Measurements from ENCODE around the gene EID3.
"Not testable (repeated sequence)": the region's sequence is repeated elsewhere in the genome, so short reads cannot be mapped to it uniquely, and the experiment has no call there.

Gene EID3

DNA sequence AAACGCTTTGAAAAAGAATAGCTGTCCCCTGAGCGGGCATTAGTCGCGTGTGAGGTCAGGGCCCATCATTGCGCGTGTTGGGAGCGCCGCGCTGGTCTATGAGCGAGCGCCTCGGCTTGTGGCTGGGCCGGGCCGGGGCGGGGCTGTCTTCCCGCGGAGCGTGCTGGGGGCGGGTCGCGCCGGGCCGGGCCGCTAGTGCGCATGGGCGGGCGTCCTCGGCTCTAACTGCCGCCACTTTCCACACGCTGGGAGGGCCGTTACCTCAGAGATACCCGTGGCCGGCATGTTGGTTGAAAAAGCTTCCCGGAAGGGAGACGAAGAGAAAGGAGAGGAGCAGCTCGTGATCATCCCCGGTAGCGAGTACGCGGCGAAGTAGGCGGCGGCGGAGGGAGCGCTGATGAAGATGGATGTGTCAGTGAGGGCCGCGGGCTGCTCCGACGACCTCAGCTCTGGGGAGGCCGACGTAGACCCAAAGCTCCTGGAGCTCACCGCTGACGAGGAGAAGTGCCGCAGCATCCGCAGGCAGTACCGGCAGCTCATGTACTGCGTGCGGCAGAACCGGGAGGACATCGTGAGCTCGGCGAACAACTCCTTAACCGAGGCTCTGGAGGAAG, at the start of gene EID3:
Gene EID3 (plus strand): TSS at position 202 of the 614 bp plus-strand sequence. CDS start 196 bp downstream, at position 398.
- DNase-seq (ENCODE audit: low spot score in 2 of 2) (peak; percentile 86 to 93), ATAC-seq (ENCODE audit: low read depth) (peak; percentile 96)
- Mint-ChIP-seq H3K9me3 (no peaks in the 10 kb centered on the region), H3K27ac (peak within 1 kb of the TSS; percentile 97), H3K4me3 (peak within 1 kb of the TSS; percentile 94), H3K4me1 (peaks cover 30% of the 10 kb centered on the region), H3K36me3 (peaks cover 5% of the 10 kb centered on the region), H3K27me3 (no peaks in the 10 kb centered on the region)

GRCh38 chr12:104257913-104258472, 45.5 kb upstream of the EID3 start:
- Mint-ChIP-seq H3K4me1 (peaks cover 5% of the 10 kb centered on the region), H3K9me3 (no peaks in the 10 kb centered on the region), H3K27ac (no peak overlapping the region), H3K4me3 (no peak overlapping the region), H3K36me3 (no peaks in the 10 kb centered on the region), H3K27me3 (peaks cover 2% of the 10 kb centered on the region)
- no peak for ATAC-seq (ENCODE audit: low read depth)
- DNase-seq (ENCODE audit: low spot score in 2 of 2): no peak

GRCh38 chr12:104258476-104259067, 45.0 kb upstream of the EID3 start:
- ATAC-seq (ENCODE audit: low read depth) (no peak), DNase-seq (ENCODE audit: low spot score in 2 of 2) (no peak)
- no peaks in the 10 kb centered on the region for H3K9me3 Mint-ChIP-seq
- no peak overlapping the region for H3K4me3 Mint-ChIP-seq
- peaks cover 2% of the 10 kb centered on the region for H3K4me1 Mint-ChIP-seq
- no peaks in the 10 kb centered on the region for H3K36me3 Mint-ChIP-seq
- no peak overlapping the region for H3K27ac Mint-ChIP-seq
- H3K27me3 Mint-ChIP-seq: peaks cover 2% of the 10 kb centered on the region

DNA sequence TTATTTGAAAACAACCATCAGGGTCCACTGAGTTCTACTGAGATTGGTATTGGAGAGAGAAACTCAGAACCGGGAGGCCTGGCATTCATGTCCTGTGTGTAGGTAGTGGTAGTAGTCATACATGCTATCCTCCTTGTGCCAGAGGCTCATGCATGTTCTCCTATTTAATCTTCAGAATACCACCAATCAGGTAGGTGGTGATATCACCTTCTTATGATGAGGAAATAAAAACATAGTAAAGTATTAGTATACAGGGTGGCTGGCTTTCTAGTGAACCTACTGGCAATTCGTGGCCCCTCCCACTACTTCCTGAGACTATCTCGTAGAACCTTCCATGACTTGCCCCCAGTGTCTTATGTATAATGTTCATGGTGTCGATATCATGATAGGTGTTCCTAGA, 40.5 kb upstream of the EID3 start:
- Mint-ChIP-seq H3K4me1 (no peaks in the 10 kb centered on the region), H3K9me3 (no peaks in the 10 kb centered on the region), H3K36me3 (no peaks in the 10 kb centered on the region), H3K27me3 (peaks cover 1% of the 10 kb centered on the region), H3K4me3 (no peak overlapping the region), H3K27ac (no peak overlapping the region)
- DNase-seq (ENCODE audit: low spot score in 2 of 2) (no peak), ATAC-seq (ENCODE audit: low read depth) (no peak)

- Mint-ChIP-seq H3K36me3 (no peaks in the 10 kb centered on the region), H3K27ac (no peak overlapping the region), H3K4me3 (no peak overlapping the region), H3K9me3 (no peaks in the 10 kb centered on the region), H3K27me3 (peaks cover 1% of the 10 kb centered on the region), H3K4me1 (no peaks in the 10 kb centered on the region)
- DNase-seq (ENCODE audit: low spot score in 2 of 2) (no peak), ATAC-seq (ENCODE audit: low read depth) (no peak)
Measured at GRCh38 chr12:104263580-104264358, 39.8 kb upstream of the EID3 start.

GRCh38 chr12:104265436-104265835, 38.1 kb upstream of the EID3 start:
- not testable (repeated sequence) for H3K4me3 Mint-ChIP-seq; H3K27me3 Mint-ChIP-seq; H3K4me1 Mint-ChIP-seq; H3K36me3 Mint-ChIP-seq; H3K9me3 Mint-ChIP-seq; ATAC-seq (ENCODE audit: low read depth); H3K27ac Mint-ChIP-seq; DNase-seq (ENCODE audit: low spot score in 2 of 2)

DNA sequence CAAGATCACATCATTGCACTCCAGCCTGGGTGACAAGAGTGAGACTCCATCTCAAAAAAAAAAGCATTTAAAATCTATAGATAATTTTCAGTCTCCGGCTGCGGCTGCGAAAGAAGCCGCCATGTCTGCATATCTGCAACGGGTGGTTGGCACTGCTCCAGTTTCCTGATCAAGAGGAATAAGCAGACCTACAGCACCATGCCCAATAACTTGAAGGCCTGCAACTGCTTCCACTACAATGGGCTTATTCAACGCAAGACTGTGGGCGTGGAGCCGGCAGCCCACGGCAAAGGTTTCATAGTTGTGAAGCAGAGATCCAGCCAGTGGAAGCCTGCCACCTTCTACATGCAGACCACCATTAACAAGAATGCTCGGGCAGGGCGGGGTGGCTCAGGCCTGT, 30.6 kb upstream of the EID3 start:
- Mint-ChIP-seq H3K4me1 (peaks cover 12% of the 10 kb centered on the region), H3K9me3 (no peaks in the 10 kb centered on the region), H3K4me3 (no peak overlapping the region), H3K36me3 (no peaks in the 10 kb centered on the region), H3K27me3 (peaks cover 7% of the 10 kb centered on the region), H3K27ac (no peak overlapping the region)
- DNase-seq (ENCODE audit: low spot score in 2 of 2) (no peak), ATAC-seq (ENCODE audit: low read depth) (no peak)

DNA sequence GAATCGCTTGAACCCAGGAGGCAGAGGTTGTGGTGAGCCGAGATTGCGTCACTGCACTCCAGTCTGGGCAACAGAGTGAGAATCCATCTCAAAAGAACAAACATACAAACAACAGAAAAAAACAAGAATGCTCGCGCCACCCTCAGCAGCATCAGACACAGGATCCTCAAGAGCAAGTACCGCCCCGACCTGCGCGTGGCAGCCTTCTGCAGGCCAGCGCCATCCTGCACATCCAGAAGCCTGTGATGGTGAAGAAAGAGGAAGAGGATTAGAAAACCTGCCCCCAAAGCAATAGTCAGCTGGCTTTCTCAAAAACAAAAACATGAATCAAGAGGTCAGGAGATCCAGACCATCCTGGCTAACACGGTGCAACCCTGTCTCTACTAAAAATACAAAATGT, 30.0 kb upstream of the EID3 start:
- H3K36me3 Mint-ChIP-seq: no peaks in the 10 kb centered on the region
- H3K27ac Mint-ChIP-seq: no peak overlapping the region
- ATAC-seq (ENCODE audit: low read depth): no peak
- no peak for DNase-seq (ENCODE audit: low spot score in 2 of 2)
- H3K9me3 Mint-ChIP-seq: no peaks in the 10 kb centered on the region
- peaks cover 7% of the 10 kb centered on the region for H3K27me3 Mint-ChIP-seq
- peaks cover 12% of the 10 kb centered on the region for H3K4me1 Mint-ChIP-seq
- no peak overlapping the region for H3K4me3 Mint-ChIP-seq

DNA sequence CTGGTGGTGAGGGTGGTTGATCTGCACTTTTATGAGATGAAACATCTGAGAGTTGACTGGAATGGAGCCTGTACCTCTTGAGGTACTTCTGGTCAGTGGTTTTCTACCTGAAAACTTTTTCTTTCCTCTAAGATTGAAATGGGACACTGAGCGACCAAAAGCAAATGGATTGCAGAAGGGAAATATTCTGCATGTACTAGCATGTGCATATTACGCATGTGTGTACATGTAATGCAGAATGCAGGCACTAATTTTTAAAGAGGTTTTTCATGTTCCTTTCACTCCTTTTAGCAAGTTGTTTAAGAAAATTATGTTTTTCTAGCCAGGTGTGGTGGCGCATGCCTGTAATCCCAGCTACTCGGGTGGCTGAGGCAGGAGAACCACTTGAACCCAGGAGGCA, 28.7 kb upstream of the EID3 start:
- Mint-ChIP-seq H3K4me3 (no peak overlapping the region), H3K9me3 (no peaks in the 10 kb centered on the region), H3K27me3 (peaks cover 7% of the 10 kb centered on the region), H3K36me3 (no peaks in the 10 kb centered on the region), H3K4me1 (peaks cover 12% of the 10 kb centered on the region), H3K27ac (no peak overlapping the region)
- no peak for ATAC-seq (ENCODE audit: low read depth)
- no peak for DNase-seq (ENCODE audit: low spot score in 2 of 2)

- ATAC-seq (ENCODE audit: low read depth) (no peak), DNase-seq (ENCODE audit: low spot score in 2 of 2) (no peak)
- Mint-ChIP-seq H3K4me3 (peak overlapping the region; percentile 79), H3K9me3 (no peaks in the 10 kb centered on the region), H3K36me3 (no peaks in the 10 kb centered on the region), H3K4me1 (peaks cover 12% of the 10 kb centered on the region), H3K27me3 (peaks cover 7% of the 10 kb centered on the region), H3K27ac (no peak overlapping the region)
Measured at GRCh38 chr12:104275689-104276088, 27.9 kb upstream of the EID3 start.

DNA sequence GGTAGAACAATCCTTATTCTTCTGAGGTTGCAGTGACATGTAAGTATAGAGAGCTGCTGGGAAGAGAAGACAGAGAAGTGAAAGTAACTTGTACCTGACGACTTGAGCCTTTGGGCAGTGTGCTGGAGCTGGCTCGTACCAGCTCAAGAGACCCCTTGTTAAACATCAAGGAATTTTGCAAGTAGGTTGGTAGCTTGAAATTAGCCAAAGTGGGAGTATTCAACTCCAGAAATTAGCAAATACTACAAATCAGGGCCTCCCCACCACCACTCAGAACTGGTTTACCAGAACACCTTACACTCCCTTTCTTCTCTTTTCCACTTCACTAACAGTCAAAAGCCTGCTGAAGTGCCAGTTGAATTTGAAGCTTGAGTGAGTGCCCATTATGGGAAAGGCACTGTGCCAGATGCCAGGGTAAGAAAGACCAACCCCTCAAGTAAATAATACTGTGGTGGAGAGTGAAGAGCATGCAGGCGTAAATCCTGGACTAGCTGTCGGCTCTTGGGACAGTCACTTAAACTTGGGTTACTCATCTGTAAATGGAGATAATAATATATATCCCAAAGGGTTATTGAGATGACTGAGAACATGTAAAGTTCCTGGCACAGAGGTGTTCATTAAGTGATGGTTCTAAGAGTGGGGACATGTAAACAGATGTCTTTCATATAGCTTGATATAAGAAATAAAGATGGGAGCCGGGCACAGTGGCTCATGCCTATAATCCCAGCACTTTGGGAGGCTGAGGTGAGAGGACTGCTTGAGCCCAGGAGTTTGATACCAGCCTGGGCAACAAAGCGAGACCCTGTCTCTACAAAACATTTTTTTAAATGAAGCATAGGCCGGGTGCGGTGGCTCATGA, 27.0 kb upstream of the EID3 start:
- Mint-ChIP-seq H3K4me1 (peaks cover 12% of the 10 kb centered on the region), H3K4me3 (peak overlapping the region; percentile 79), H3K36me3 (no peaks in the 10 kb centered on the region), H3K27me3 (peaks cover 8% of the 10 kb centered on the region), H3K27ac (peak overlapping the region; percentile 49), H3K9me3 (no peaks in the 10 kb centered on the region)
- DNase-seq (ENCODE audit: low spot score in 2 of 2) (no peak), ATAC-seq (ENCODE audit: low read depth) (peak; percentile 93)

- no peak overlapping the region for H3K27ac Mint-ChIP-seq
- no peak for DNase-seq (ENCODE audit: low spot score in 2 of 2)
- H3K36me3 Mint-ChIP-seq: no peaks in the 10 kb centered on the region
- no peak for ATAC-seq (ENCODE audit: low read depth)
- H3K4me1 Mint-ChIP-seq: peaks cover 9% of the 10 kb centered on the region
- no peaks in the 10 kb centered on the region for H3K9me3 Mint-ChIP-seq
- H3K27me3 Mint-ChIP-seq: peaks cover 5% of the 10 kb centered on the region
- no peak overlapping the region for H3K4me3 Mint-ChIP-seq
Measured at GRCh38 chr12:104279164-104279563, 24.4 kb upstream of the EID3 start.

GRCh38 chr12:104280111-104280510, 23.4 kb upstream of the EID3 start:
- Mint-ChIP-seq H3K27me3 (peaks cover 5% of the 10 kb centered on the region), H3K27ac (no peak overlapping the region), H3K9me3 (no peaks in the 10 kb centered on the region), H3K4me1 (peaks cover 9% of the 10 kb centered on the region), H3K4me3 (no peak overlapping the region), H3K36me3 (no peaks in the 10 kb centered on the region)
- DNase-seq (ENCODE audit: low spot score in 2 of 2) (no peak), ATAC-seq (ENCODE audit: low read depth) (no peak)
